Astrocyte (in vitro differentiated cells and primary cell): ENCODE data around the gene SNRPD3.
"Not testable (repeated sequence)": the region's sequence is repeated elsewhere in the genome, so short reads cannot be mapped to it uniquely, and the experiment has no call there.

Experiments
- EZH2 ChIP-seq: IDR thresholded peaks from 2 replicates; pipeline ENCODE4 v1.6.1; 2012; ENCODE audit warnings: mild to moderate bottlenecking, low read length, inconsistent platforms; ENCODE audit not compliant: insufficient read depth
- TF ChIP-seq, protein P1 (sequence below): IDR thresholded peaks from 2 replicates; pipeline ENCODE4 v1.5.1; 2011; ENCODE audit warnings: low read depth, mild to moderate bottlenecking, inconsistent platforms, low read length, moderate library complexity; ENCODE audit not compliant: insufficient read depth

DNA sequence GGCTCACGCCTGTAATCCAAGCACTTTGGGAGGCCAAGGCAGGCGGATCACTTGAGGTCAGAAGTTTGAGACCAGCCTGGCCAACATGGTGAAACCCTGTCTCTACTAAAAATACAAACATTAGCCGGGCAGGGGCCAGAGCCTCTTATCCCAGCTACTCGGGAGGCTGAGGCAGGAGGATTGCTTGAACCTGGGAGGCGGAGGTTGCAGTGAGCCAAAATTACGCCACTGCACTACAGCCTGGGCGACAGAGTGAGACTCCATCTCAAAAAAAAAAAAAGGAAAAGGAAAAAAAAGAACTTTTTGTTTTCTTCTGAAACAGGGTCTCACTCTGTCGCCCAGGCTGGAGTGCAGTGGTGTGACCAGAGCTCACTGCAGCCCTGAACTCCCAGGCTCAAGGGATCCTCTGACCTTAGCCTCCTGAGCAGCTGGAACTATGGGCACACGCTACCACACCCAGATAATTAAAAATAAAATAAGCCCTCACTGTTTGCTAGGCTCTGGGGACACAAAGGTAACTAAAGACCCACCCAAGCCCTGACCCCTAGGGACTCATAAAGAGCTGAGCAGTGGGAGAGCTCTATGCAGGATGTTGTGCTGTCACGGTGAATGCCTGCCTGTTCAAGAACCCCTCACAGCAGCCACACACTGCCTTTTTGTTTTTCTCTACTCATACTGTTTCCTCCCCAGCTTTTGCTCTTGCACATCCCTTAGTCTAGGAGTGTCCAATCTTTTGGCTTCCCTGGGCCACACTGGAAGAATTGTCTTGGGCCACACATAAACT is 3.1 kb upstream of the SNRPD3 start:
- TF ChIP-seq, protein P1, sequence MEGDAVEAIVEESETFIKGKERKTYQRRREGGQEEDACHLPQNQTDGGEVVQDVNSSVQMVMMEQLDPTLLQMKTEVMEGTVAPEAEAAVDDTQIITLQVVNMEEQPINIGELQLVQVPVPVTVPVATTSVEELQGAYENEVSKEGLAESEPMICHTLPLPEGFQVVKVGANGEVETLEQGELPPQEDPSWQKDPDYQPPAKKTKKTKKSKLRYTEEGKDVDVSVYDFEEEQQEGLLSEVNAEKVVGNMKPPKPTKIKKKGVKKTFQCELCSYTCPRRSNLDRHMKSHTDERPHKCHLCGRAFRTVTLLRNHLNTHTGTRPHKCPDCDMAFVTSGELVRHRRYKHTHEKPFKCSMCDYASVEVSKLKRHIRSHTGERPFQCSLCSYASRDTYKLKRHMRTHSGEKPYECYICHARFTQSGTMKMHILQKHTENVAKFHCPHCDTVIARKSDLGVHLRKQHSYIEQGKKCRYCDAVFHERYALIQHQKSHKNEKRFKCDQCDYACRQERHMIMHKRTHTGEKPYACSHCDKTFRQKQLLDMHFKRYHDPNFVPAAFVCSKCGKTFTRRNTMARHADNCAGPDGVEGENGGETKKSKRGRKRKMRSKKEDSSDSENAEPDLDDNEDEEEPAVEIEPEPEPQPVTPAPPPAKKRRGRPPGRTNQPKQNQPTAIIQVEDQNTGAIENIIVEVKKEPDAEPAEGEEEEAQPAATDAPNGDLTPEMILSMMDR, result not testable (repeated sequence)
- TF ChIP-seq EZH2, result not testable (repeated sequence)
